H1 (cell line): ENCODE data around the gene LOXL1. TPM values are rescaled to one million over a fixed set of nuclear protein-coding genes. Genes with fewer than 3 reads are reported as not detected.

Experiments used
- CTCF ChIA-PET: fragments of 300-600 bp; sonication (Branson Sonifier 250); formaldehyde crosslinking; loops from one replicate; lab custom pipeline; 2021; ENCODE audit not compliant: partially characterized antibody; lab: Charles Lee
- POLR2A ChIA-PET: fragments of 300-600 bp; sonication (Branson Sonifier 250); formaldehyde crosslinking; loops from one replicate; lab custom pipeline; 2021; ENCODE audit warnings: inconsistent platforms; ENCODE audit not compliant: partially characterized antibody; lab: Charles Lee
- DNase-seq, 2 experiments: peaks; one replicate each; pipeline versions ENCODE4 v3.0.0 to v3.0.0-alpha.2; 2010 to 2022; ENCODE audit warnings: low spot score in 2 of 2, low read depth in 1 of 2, mixed read lengths in 1 of 2
- FAIRE-seq: peaks from 2 replicates; lab custom pipeline; 2011; peaks lifted over from hg19 to GRCh38; lab: Jason Lieb, UNC
- H2AFZ ChIP-seq: 2 replicates; pipeline ENCODE4 v1.8.1; 2012; ENCODE audit warnings: low read length, inconsistent platforms
- H2AK5ac ChIP-seq: 2 replicates; pipeline ENCODE4 v1.6.1; 2013; ENCODE audit warnings: low read depth, low read length
- H2BK120ac ChIP-seq: replicated peaks from 2 replicates; pipeline ENCODE3; 2013; ENCODE audit warnings: low read depth, low read length, inconsistent platforms
- H2BK12ac ChIP-seq: 2 replicates; pipeline ENCODE4 v1.6.1; 2013; ENCODE audit warnings: low read depth, low read length
- H2BK15ac ChIP-seq: 2 replicates; pipeline ENCODE4 v1.6.1; 2013; ENCODE audit warnings: low read length
- H2BK20ac ChIP-seq: 2 replicates; pipeline ENCODE4 v1.6.1; 2013; ENCODE audit warnings: low read length
- H2BK5ac ChIP-seq: 2 replicates; pipeline ENCODE4 v1.6.1; 2013; ENCODE audit warnings: low read depth, low read length
- H3K14ac ChIP-seq: 2 replicates; pipeline ENCODE4 v1.6.1; 2013; ENCODE audit warnings: inconsistent platforms; ENCODE audit not compliant: insufficient read length
- H3K18ac ChIP-seq: 2 replicates; pipeline ENCODE4 v1.6.1; 2013; ENCODE audit warnings: low read length; ENCODE audit errors: extremely low read depth
- H3K23ac ChIP-seq: 2 replicates; pipeline ENCODE4 v1.6.1; 2013; ENCODE audit warnings: inconsistent platforms; ENCODE audit not compliant: insufficient read length
- H3K23me2 ChIP-seq: 2 replicates; pipeline ENCODE4 v1.6.1; 2013; ENCODE audit warnings: low read depth, low read length
- H3K27ac ChIP-seq: 2 replicates; pipeline ENCODE4 v1.6.1; 2011; ENCODE audit warnings: low read depth, low read length, inconsistent platforms
- H3K27me3 ChIP-seq, 4 experiments: replicated peaks in 1 of 4; 1 replicate in 1 of 4; 2 replicates in 3 of 4; pipeline versions ENCODE4 v1.6.1 to v1.8.1; 2011 to 2013; ENCODE audit warnings: low read length in 3 of 4, mild to moderate bottlenecking in 3 of 4, inconsistent platforms in 2 of 4, mixed read lengths in 2 of 4, moderate library complexity in 1 of 4; ENCODE audit not compliant: control insufficient read depth in 3 of 4, insufficient read depth in 3 of 4; ENCODE audit errors: extremely low read depth in 1 of 4
- H3K36me3 ChIP-seq, 4 experiments: 2 replicates each; pipeline versions ENCODE4 v1.6.1 to v1.8.1; 2011 to 2013; ENCODE audit warnings: mild to moderate bottlenecking in 4 of 4, low read length in 3 of 4, moderate library complexity in 2 of 4, control low read depth in 1 of 4, inconsistent platforms in 1 of 4; ENCODE audit not compliant: insufficient read depth in 4 of 4, control insufficient read depth in 2 of 4
- H3K4ac ChIP-seq: replicated peaks from 2 replicates; pipeline ENCODE3; 2013; ENCODE audit warnings: low read length, low read depth, mixed read lengths, inconsistent platforms; ENCODE audit not compliant: insufficient read length
- H3K4me1 ChIP-seq, 4 experiments: replicated peaks in 1 of 4; 1 replicate in 1 of 4; 2 replicates in 3 of 4; pipeline versions ENCODE4 v1.6.1 to v1.8.1; 2011 to 2013; ENCODE audit warnings: low read length in 3 of 4, inconsistent platforms in 2 of 4, mixed read lengths in 1 of 4; ENCODE audit not compliant: insufficient read depth in 4 of 4, control insufficient read depth in 3 of 4
- H3K4me2 ChIP-seq, 2 experiments: 2 replicates each; pipeline versions ENCODE4 v1.6.1 to v1.8.1; 2011 to 2013; ENCODE audit warnings: low read depth in 2 of 2, low read length in 2 of 2, control low read depth in 1 of 2, inconsistent platforms in 1 of 2, mild to moderate bottlenecking in 1 of 2; ENCODE audit not compliant: insufficient read depth in 1 of 2
- H3K4me3 ChIP-seq, 4 experiments: fragments of 200-600, 300-600 bp in 1 of 4; sonication (generic), shearing (Covaris generic), sonication (Bioruptor Twin) in 1 of 4; 2 replicates each; pipeline versions ENCODE4 v1.5.1 to v1.8.1; 2011 to 2016; ENCODE audit warnings: low read length in 4 of 4, low read depth in 3 of 4, control low read depth in 2 of 4, inconsistent platforms in 2 of 4, mild to moderate bottlenecking in 2 of 4, mixed read lengths in 1 of 4, moderate library complexity in 1 of 4; ENCODE audit not compliant: insufficient read depth in 2 of 4; ENCODE audit errors: extremely low read depth in 1 of 4
- H3K56ac ChIP-seq: replicated peaks from 2 replicates; pipeline ENCODE3; 2013; ENCODE audit warnings: low read depth, mild to moderate bottlenecking, mixed read lengths, low read length, inconsistent platforms; ENCODE audit not compliant: insufficient read length
- H3K79me1 ChIP-seq: 2 replicates; pipeline ENCODE4 v1.6.1; 2013; ENCODE audit warnings: low read depth, low read length, control low read depth
- H3K79me2 ChIP-seq, 2 experiments: 2 replicates each; pipeline versions ENCODE4 v1.6.1 to v1.8.1; 2012 to 2013; ENCODE audit warnings: low read length in 2 of 2, mild to moderate bottlenecking in 2 of 2, inconsistent platforms in 1 of 2; ENCODE audit not compliant: insufficient read depth in 2 of 2, control insufficient read depth in 1 of 2
- H3K9ac ChIP-seq, 4 experiments: replicated peaks in 1 of 4; 1 replicate in 1 of 4; 2 replicates in 3 of 4; pipeline versions ENCODE4 v1.6.1 to v1.8.1; 2011 to 2013; ENCODE audit warnings: low read depth in 3 of 4, low read length in 3 of 4, control low read depth in 2 of 4, mild to moderate bottlenecking in 2 of 4, moderate library complexity in 2 of 4, inconsistent platforms in 1 of 4; ENCODE audit errors: extremely low read depth in 1 of 4
- H3K9me3 ChIP-seq, 2 experiments: 2 replicates each; pipeline versions ENCODE4 v1.6.1 to v1.8.1; 2012 to 2013; ENCODE audit warnings: mild to moderate bottlenecking in 2 of 2, moderate library complexity in 2 of 2, control low read depth in 1 of 2, inconsistent platforms in 1 of 2, low read depth in 1 of 2, low read length in 1 of 2, mixed read lengths in 1 of 2; ENCODE audit not compliant: insufficient read depth in 2 of 2
- H4K20me1 ChIP-seq, 2 experiments: replicated peaks in 1 of 2; 2 replicates each; pipeline versions ENCODE3 to v1.8.1; 2011 to 2013; ENCODE audit warnings: inconsistent platforms in 2 of 2, low read length in 2 of 2, mild to moderate bottlenecking in 1 of 2; ENCODE audit not compliant: insufficient read depth in 2 of 2, control insufficient read depth in 1 of 2
- H4K5ac ChIP-seq: 2 replicates; pipeline ENCODE4 v1.6.1; 2013; ENCODE audit warnings: low read length, low read depth, mixed read lengths, inconsistent platforms; ENCODE audit not compliant: insufficient read length
- H4K8ac ChIP-seq: 2 replicates; pipeline ENCODE4 v1.8.0; 2013; ENCODE audit warnings: mild to moderate bottlenecking, moderate library complexity, low read length, inconsistent platforms; ENCODE audit not compliant: insufficient read depth; ENCODE audit errors: extremely low read depth
- H4K91ac ChIP-seq: replicated peaks from 2 replicates; pipeline ENCODE3; 2013; ENCODE audit warnings: low read length, mixed read lengths, inconsistent platforms; ENCODE audit not compliant: insufficient read length
- ATF2 ChIP-seq: IDR thresholded peaks from 2 replicates; pipeline ENCODE4 v1.6.1; 2012; ENCODE audit warnings: low read length, inconsistent platforms
- BACH1 ChIP-seq: IDR thresholded peaks from 2 replicates; pipeline ENCODE4 v1.6.1; 2012; ENCODE audit warnings: low read length, improper control_type of control experiment
- CEBPB ChIP-seq: IDR thresholded peaks from 2 replicates; pipeline ENCODE4 v1.6.1; 2012; ENCODE audit warnings: low read depth, low read length
- CHD2 ChIP-seq: IDR thresholded peaks from 2 replicates; pipeline ENCODE4 v1.6.1; 2012; ENCODE audit warnings: low read length, improper control_type of control experiment
- HDAC2 ChIP-seq, 2 experiments: fragments of 300-600 bp in 1 of 2; sonication (generic) in 1 of 2; IDR thresholded peaks; 2 replicates each; pipeline ENCODE4 v1.6.1; 2011 to 2012; ENCODE audit warnings: low read depth in 2 of 2, low read length in 2 of 2, mild to moderate bottlenecking in 2 of 2, moderate library complexity in 2 of 2, borderline replicate concordance in 1 of 2, inconsistent platforms in 1 of 2
- HDAC6 ChIP-seq: IDR thresholded peaks from one replicate; pipeline ENCODE4 v1.7.1; 2012; ENCODE audit warnings: low read depth, mild to moderate bottlenecking, inconsistent platforms, low read length, moderate library complexity
- JUN ChIP-seq: IDR thresholded peaks from 2 replicates; pipeline ENCODE4 v1.6.1; 2011; ENCODE audit warnings: low read depth, mild to moderate bottlenecking, improper control_type of control experiment, low read length
- KDM4A ChIP-seq: IDR thresholded peaks from one replicate; pipeline ENCODE4 v1.7.1; 2012; ENCODE audit warnings: low read depth, mild to moderate bottlenecking, moderate library complexity, low read length, inconsistent platforms; ENCODE audit not compliant: severe bottlenecking
- KDM5A ChIP-seq: fragments of 200-600 bp; IDR thresholded peaks from 2 replicates; pipeline ENCODE4 v1.7.1; 2012; ENCODE audit warnings: mild to moderate bottlenecking, low read length, inconsistent platforms, mixed read lengths
- NRF1 ChIP-seq: IDR thresholded peaks from 2 replicates; pipeline ENCODE4 v1.6.1; 2011; ENCODE audit warnings: mild to moderate bottlenecking, low read depth, low read length, improper control_type of control experiment
- TCF12 ChIP-seq: IDR thresholded peaks from 2 replicates; pipeline ENCODE4 v1.6.1; 2011; ENCODE audit warnings: low read depth, mild to moderate bottlenecking, low read length
- TEAD4 ChIP-seq: IDR thresholded peaks from 2 replicates; pipeline ENCODE4 v1.6.1; 2012; ENCODE audit warnings: low read depth, low read length, inconsistent platforms, mixed read lengths
- WGBS, 2 experiments: shearing (Covaris generic) in 1 of 2; methylation state at CpG; one replicate each; pipeline versions ENCODE4 v1.1.6 to v1.1.7; 2013 to 2015; ENCODE audit warnings: low lambda C conversion rate in 2 of 2, mixed read lengths in 2 of 2, inconsistent platforms in 1 of 2, low coverage in 1 of 2, missing lambda C conversion rate in 1 of 2; ENCODE audit not compliant: insufficient replicate concordance in 2 of 2, insufficient coverage in 1 of 2, insufficient read length in 1 of 2; ENCODE audit errors: extremely low coverage in 1 of 2, missing lambda C conversion rate in 1 of 2; 5-methylcytosine and 5-hydroxymethylcytosine counted together
- polyA plus RNA-seq, 7 experiments: library from polyadenylated mRNA; depleted of rRNA in 3 of 7; stranded (reverse) in 5 of 7; unstranded in 2 of 7; fragments of >200 nt in 5 of 7; fragments of 200-250 nt in 2 of 7; gene quantifications; 1 replicate in 5 of 7; 2 replicates in 1 of 7; 4 replicates in 1 of 7; pipeline versions ENCODE4 v1.2.1 to v1.2.3, GENCODE V29; 2011 to 2013; ENCODE audit warnings: missing spikeins in 2 of 7, mixed read lengths in 2 of 7
- total RNA-seq: library from RNA; stranded (reverse); fragmentation: NEBNext Ultra II Directional; extraction: Animal tissue kit (Norgen Biotek cat#: 25700); gene quantifications from 2 replicates; pipeline ENCODE4 v1.2.1, GENCODE V29; 2021

Gene LOXL1
- total and polyA plus RNA-seq, 2 of the 8 experiments (the other 6 are each of a cell fraction or from before 2014, with no cell fraction given) = 8.1 to 14.4 TPM

- H4K20me1 ChIP-seq = no peaks in the 10 kb centered on the region
- FAIRE-seq (no peak), DNase-seq (no peak)
- no peaks in the 10 kb centered on the region for H3K23me2 ChIP-seq
- no peak overlapping the region for H3K18ac ChIP-seq
- H2BK12ac ChIP-seq = no peak overlapping the region
- no peak overlapping the region for H2BK15ac ChIP-seq
- H4K8ac ChIP-seq = no peak overlapping the region
- 70% methylated on average over 3 of the region's 5 CpGs; no CpG with 5 or more reads in 1 of the 2 experiments for WGBS, 2 experiments
- no peak overlapping the region for H3K27ac ChIP-seq
- no peaks in the 10 kb centered on the region for H3K36me3 ChIP-seq
- H2BK120ac ChIP-seq = no peak overlapping the region
- H3K4ac ChIP-seq = no peak overlapping the region
- no peaks in the 10 kb centered on the region; a peak in 1 of 7 replicates for H3K27me3 ChIP-seq
- H3K9ac ChIP-seq = no peak overlapping the region
- no peaks in the 10 kb centered on the region for H3K79me2 ChIP-seq
- H2AK5ac ChIP-seq = no peak overlapping the region
- CTCF ChIA-PET = interaction anchor here (1.2 to 4.8 kb wide), 5 partner anchors 10 to 78 kb away, joined by 5 to 31 read pairs (median 7); partner anchors contain the start of gene TBC1D21
- H3K56ac ChIP-seq = no peak overlapping the region
- no peak overlapping the region for H2BK5ac ChIP-seq
- H4K5ac ChIP-seq = no peak overlapping the region
- H3K14ac ChIP-seq = no peak overlapping the region
- no peak overlapping the region for H3K4me3 ChIP-seq
- H3K4me1 ChIP-seq = no peaks in the 10 kb centered on the region; a peak in 1 of 7 replicates
- no peak overlapping the region for H2BK20ac ChIP-seq
- no peaks in the 10 kb centered on the region for H3K9me3 ChIP-seq
- H3K4me2 ChIP-seq = no peak overlapping the region
- no peaks in the 10 kb centered on the region for H3K79me1 ChIP-seq
- H3K23ac ChIP-seq = no peak overlapping the region
- H4K91ac ChIP-seq = no peak overlapping the region
- POLR2A ChIA-PET = no interaction called here
- no peak for TF ChIP-seq KDM5A
- no peak for TF ChIP-seq KDM4A
- no peak for TF ChIP-seq CEBPB
- TF ChIP-seq NRF1 = no peak
- no peak for TF ChIP-seq TEAD4
- TF ChIP-seq ATF2 = no peak
- TF ChIP-seq JUN = no peak
- TF ChIP-seq CHD2 = no peak
- TF ChIP-seq HDAC2 (IDR thresholded peaks at IDR 0.05; ENCODE audit: borderline replicate concordance in 1 of 2, low read depth in 2 of 2, low read length in 2 of 2) = no peak
- TF ChIP-seq TCF12 = no peak
- TF ChIP-seq BACH1 = no peak
- TF ChIP-seq HDAC6 = no peak
- H2AFZ ChIP-seq = no peak overlapping the region
Measured at GRCh38 chr15:73886717-73887345, 39.4 kb upstream of the LOXL1 start.
